Measurements from ENCODE around the gene CABP7. TPM values are rescaled to one million over a fixed set of nuclear protein-coding genes. Genes with fewer than 3 reads are reported as not detected.

The CABP7 gene
- total and polyA plus RNA-seq, 2 donors (not counting 3 experiments of a cell fraction or from before 2014, with no cell fraction given) = not detected

DNA sequence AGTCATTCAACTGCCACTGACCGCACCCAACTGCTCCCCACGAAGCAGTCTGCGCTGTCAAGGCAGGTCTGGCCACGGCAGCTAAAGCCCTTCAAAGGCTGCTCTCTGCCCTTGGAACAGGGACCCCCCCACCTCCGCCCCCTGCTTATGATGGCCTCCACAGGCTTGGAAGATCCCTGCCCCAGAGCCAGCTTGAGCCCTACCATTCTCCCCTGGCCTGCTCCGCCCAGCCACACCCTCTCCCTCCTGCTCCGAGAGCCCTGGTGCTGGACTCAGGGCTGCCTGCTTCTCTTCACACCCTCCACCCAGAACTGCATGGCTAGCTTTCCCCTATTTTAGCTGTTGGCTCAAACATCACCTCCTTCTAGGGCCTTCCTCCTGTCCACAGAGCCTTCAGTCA lies 28.0 kb downstream of the CABP7 start:
- POLR2A ChIA-PET = no interaction called here
- CTCF ChIA-PET = no interaction called here
- Histone ChIP-seq H2AFZ (ENCODE audit: low read depth, low read length) (no peak overlapping the region), H3K27me3 (ENCODE audit: control insufficient read depth in 2 of 2, insufficient read depth in 2 of 2, low read length in 2 of 2) (no peaks in the 10 kb centered on the region), H3K9me3 (replicated peaks; ENCODE audit: control insufficient read depth, insufficient read depth, low read length) (no peaks in the 10 kb centered on the region), H3K79me2 (ENCODE audit: control insufficient read depth, insufficient read depth, low read length) (no peaks in the 10 kb centered on the region), H4K20me1 (replicated peaks; ENCODE audit: control insufficient read depth, extremely low read depth, insufficient read depth, low read length) (no peaks in the 10 kb centered on the region), H3K27ac (ENCODE audit: insufficient read depth, low read depth, low read length) (no peak overlapping the region), H3K4me1 (ENCODE audit: control insufficient read depth, extremely low read depth, insufficient read depth, low read length) (no peaks in the 10 kb centered on the region), H3K9me1 (replicated peaks; ENCODE audit: control insufficient read depth, extremely low read depth, insufficient read depth, low read length) (no peaks in the 10 kb centered on the region), H3K4me3 (replicated peaks in 1 of 3; ENCODE audit: insufficient read depth in 1 of 3, low read depth in 1 of 3, low read length in 3 of 3) (no peak overlapping the region), H3K9ac (replicated peaks; ENCODE audit: extremely low read depth, insufficient read depth, low read length) (no peak overlapping the region), H3K4me2 (ENCODE audit: insufficient read depth, low read length) (no peak overlapping the region), H3K36me3 (ENCODE audit: control insufficient read depth in 2 of 2, extremely low read depth in 1 of 2, insufficient read depth in 2 of 2, low read length in 2 of 2) (peaks cover 0 to 4% of the 10 kb centered on the region in 2 experiments)
- intact Hi-C loops (cut with micrococcal nuclease) (no loop called here), dilution Hi-C loops (cut with MboI; ENCODE audit: extremely low pct_ligation_motif_present, low sequenced_read_pairs) (no loop called here)
- FAIRE-seq = no peak
- no TSS peak for BruUV-seq (replicated peaks)
- no peak for TF ChIP-seq MYC (IDR thresholded peaks at IDR 0.05; ENCODE audit: low read depth, low read length)
- TF ChIP-seq POLR2A (IDR thresholded peaks at IDR 0.05; ENCODE audit: low read depth, low read length) = no peak
- no peak for TF ChIP-seq JUN (IDR thresholded peaks at IDR 0.05; ENCODE audit: borderline replicate concordance, insufficient read depth, insufficient read length, low read depth)
- no peak for TF ChIP-seq GATA2 (IDR thresholded peaks at IDR 0.05; ENCODE audit: insufficient read depth, insufficient read length, low read depth, low read length)
- TF ChIP-seq, protein P1, sequence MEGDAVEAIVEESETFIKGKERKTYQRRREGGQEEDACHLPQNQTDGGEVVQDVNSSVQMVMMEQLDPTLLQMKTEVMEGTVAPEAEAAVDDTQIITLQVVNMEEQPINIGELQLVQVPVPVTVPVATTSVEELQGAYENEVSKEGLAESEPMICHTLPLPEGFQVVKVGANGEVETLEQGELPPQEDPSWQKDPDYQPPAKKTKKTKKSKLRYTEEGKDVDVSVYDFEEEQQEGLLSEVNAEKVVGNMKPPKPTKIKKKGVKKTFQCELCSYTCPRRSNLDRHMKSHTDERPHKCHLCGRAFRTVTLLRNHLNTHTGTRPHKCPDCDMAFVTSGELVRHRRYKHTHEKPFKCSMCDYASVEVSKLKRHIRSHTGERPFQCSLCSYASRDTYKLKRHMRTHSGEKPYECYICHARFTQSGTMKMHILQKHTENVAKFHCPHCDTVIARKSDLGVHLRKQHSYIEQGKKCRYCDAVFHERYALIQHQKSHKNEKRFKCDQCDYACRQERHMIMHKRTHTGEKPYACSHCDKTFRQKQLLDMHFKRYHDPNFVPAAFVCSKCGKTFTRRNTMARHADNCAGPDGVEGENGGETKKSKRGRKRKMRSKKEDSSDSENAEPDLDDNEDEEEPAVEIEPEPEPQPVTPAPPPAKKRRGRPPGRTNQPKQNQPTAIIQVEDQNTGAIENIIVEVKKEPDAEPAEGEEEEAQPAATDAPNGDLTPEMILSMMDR (IDR thresholded peaks at IDR 0.05; ENCODE audit: extremely low read depth in 1 of 2, insufficient read depth in 1 of 2, low read depth in 1 of 2, low read length in 2 of 2) = no peak
- TF ChIP-seq, protein P2, sequence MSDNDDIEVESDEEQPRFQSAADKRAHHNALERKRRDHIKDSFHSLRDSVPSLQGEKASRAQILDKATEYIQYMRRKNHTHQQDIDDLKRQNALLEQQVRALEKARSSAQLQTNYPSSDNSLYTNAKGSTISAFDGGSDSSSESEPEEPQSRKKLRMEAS (IDR thresholded peaks at IDR 0.05; ENCODE audit: insufficient read depth, insufficient read length) = no peak
- no peak for DNase-seq (ENCODE audit: low read depth, low spot score)

All from endothelial cell of umbilical vein (primary cell).